SK-N-SH treated with all-trans-retinoic acid at 6 μM for 48 hours (cell line): ENCODE results near the gene DOCK1.

Experiments used
- ATAC-seq: fragments of 200-7000 bp; cut with Tn5 transposase; 3 replicates; pipeline ENCODE4 v1.9.1; 2020; ENCODE audit warnings: mild to moderate bottlenecking, moderate library complexity
- ARNTL ChIP-seq: fragments of 450-650 bp; formaldehyde crosslinking; IDR thresholded peaks from 2 replicates; pipeline ENCODE4 v1.5.0; 2020; ENCODE audit warnings: low read depth, mild to moderate bottlenecking, moderate library complexity, borderline replicate concordance
- BACH2 ChIP-seq: fragments of 250-450 bp; sonication (Bioruptor Pico); IDR thresholded peaks from 2 replicates; pipeline ENCODE4 v1.9.0; 2021; ENCODE audit warnings: mild to moderate bottlenecking, borderline replicate concordance
- CSDC2 ChIP-seq: fragments of 250-450 bp; sonication (Bioruptor Pico); IDR thresholded peaks from 2 replicates; pipeline ENCODE4 v1.5.0; 2020; ENCODE audit warnings: mild to moderate bottlenecking, moderate library complexity
- GLIS3 ChIP-seq: fragments of 250-450 bp; sonication (Bioruptor Pico); IDR thresholded peaks from 2 replicates; pipeline ENCODE4 v1.5.0; 2020; ENCODE audit warnings: mild to moderate bottlenecking, moderate library complexity
- ISL1 ChIP-seq: fragments of 250-450 bp; sonication (Bioruptor Pico); IDR thresholded peaks from 2 replicates; pipeline ENCODE4 v2.1.2; 2022; ENCODE audit warnings: mild to moderate bottlenecking, moderate library complexity
- OSR1 ChIP-seq: fragments of 250-450 bp; sonication (Bioruptor Pico); IDR thresholded peaks from 2 replicates; pipeline ENCODE4 v1.8.0; 2022; ENCODE audit warnings: moderate library complexity, mild to moderate bottlenecking, inconsistent platforms
- PPARA ChIP-seq: fragments of 250-450 bp; sonication (Bioruptor Pico); IDR thresholded peaks from 2 replicates; pipeline ENCODE4 v1.5.0; 2020; ENCODE audit warnings: mild to moderate bottlenecking, borderline replicate concordance
- RARB ChIP-seq: fragments of 250-450 bp; sonication (Bioruptor Pico); IDR thresholded peaks from 2 replicates; pipeline ENCODE4 v1.8.0; 2021; ENCODE audit warnings: mild to moderate bottlenecking, moderate library complexity
- SNAI2 ChIP-seq: fragments of 250-450 bp; sonication (Bioruptor Pico); IDR thresholded peaks from 2 replicates; pipeline ENCODE4 v1.5.0; 2020; ENCODE audit warnings: mild to moderate bottlenecking, moderate library complexity
- TCF4 ChIP-seq: fragments of 250-450 bp; sonication (Bioruptor Pico); IDR thresholded peaks from 2 replicates; pipeline ENCODE4 v1.8.0; 2021; ENCODE audit warnings: mild to moderate bottlenecking, moderate library complexity, borderline replicate concordance
- TOX ChIP-seq: fragments of 250-450 bp; sonication (Bioruptor Pico); IDR thresholded peaks from 2 replicates; pipeline ENCODE4 v1.8.0; 2021; ENCODE audit warnings: mild to moderate bottlenecking, moderate library complexity, borderline replicate concordance
- ZC3H10 ChIP-seq: fragments of 250-450 bp; sonication (Bioruptor Pico); IDR thresholded peaks from 2 replicates; pipeline ENCODE4 v1.5.1; 2021; ENCODE audit warnings: mild to moderate bottlenecking, moderate library complexity
- ZFP3 ChIP-seq: fragments of 250-450 bp; sonication (Bioruptor Pico); IDR thresholded peaks from 2 replicates; pipeline ENCODE4 v1.5.0; 2020; ENCODE audit warnings: mild to moderate bottlenecking, moderate library complexity
- ZFP30 ChIP-seq: fragments of 450-650 bp; formaldehyde crosslinking; IDR thresholded peaks from 2 replicates; pipeline ENCODE4 v1.5.0; 2022; ENCODE audit warnings: mild to moderate bottlenecking, moderate library complexity
- ZNF565 ChIP-seq: fragments of 450-650 bp; formaldehyde crosslinking; conservative IDR thresholded peaks from 2 replicates; pipeline ENCODE4 v1.5.0; 2020; ENCODE audit warnings: low read depth, mild to moderate bottlenecking, moderate library complexity
- ZNF70 ChIP-seq: fragments of 450-650 bp; formaldehyde crosslinking; IDR thresholded peaks from 2 replicates; pipeline ENCODE4 v1.5.0; 2020; ENCODE audit warnings: mild to moderate bottlenecking, moderate library complexity
- ZNF8 ChIP-seq: fragments of 450-650 bp; formaldehyde crosslinking; IDR thresholded peaks from 2 replicates; pipeline ENCODE4 v1.5.0; 2020; ENCODE audit warnings: mild to moderate bottlenecking, moderate library complexity
- TF ChIP-seq, protein P1 (sequence below): fragments of 250-450 bp; sonication (Bioruptor Pico); IDR thresholded peaks from 2 replicates; pipeline ENCODE4 v1.8.0; 2021; ENCODE audit warnings: low read depth, mild to moderate bottlenecking, moderate library complexity, borderline replicate concordance
- TF ChIP-seq, protein P2 (sequence below): fragments of 250-450 bp; sonication (Bioruptor Pico); IDR thresholded peaks from 2 replicates; pipeline ENCODE4 v1.5.1; 2021; ENCODE audit warnings: mild to moderate bottlenecking, moderate library complexity
- TF ChIP-seq, protein P3 (sequence below): fragments of 250-450 bp; sonication (Bioruptor Pico); IDR thresholded peaks from 2 replicates; pipeline ENCODE4 v1.5.0; 2020; ENCODE audit warnings: mild to moderate bottlenecking, moderate library complexity
- TF ChIP-seq, protein P4 (sequence below): fragments of 250-450 bp; sonication (Bioruptor Pico); IDR thresholded peaks from 2 replicates; pipeline ENCODE4 v1.8.0; 2020; ENCODE audit warnings: mild to moderate bottlenecking, moderate library complexity, borderline replicate concordance

DOCK1 gene

DNA sequence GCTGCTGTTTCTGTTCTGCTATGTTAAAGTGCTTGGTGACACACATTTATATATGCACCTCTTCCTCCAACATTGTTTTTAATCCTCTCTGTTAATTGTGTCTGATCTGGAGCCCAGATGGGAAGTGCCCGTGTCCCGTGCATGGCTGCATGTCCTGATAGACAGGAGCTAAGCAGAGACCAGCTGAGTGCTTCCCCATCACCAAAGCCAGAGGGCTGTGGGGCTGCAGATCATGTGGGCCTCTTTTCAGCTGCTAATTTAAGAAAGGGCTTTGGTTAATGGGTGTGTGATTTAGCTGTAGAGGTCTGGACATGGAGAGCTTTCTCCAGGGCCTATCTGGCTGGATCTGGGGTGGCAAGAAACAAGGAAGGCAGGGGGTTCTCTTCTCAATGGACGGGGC, 547.3 kb downstream of the DOCK1 start:
- TF ChIP-seq ZNF565 (CRISPR knock-in tag) (no peak), BACH2 (CRISPR knock-in tag) (no peak), RARB (no peak)
- TF ChIP-seq, protein P1, sequence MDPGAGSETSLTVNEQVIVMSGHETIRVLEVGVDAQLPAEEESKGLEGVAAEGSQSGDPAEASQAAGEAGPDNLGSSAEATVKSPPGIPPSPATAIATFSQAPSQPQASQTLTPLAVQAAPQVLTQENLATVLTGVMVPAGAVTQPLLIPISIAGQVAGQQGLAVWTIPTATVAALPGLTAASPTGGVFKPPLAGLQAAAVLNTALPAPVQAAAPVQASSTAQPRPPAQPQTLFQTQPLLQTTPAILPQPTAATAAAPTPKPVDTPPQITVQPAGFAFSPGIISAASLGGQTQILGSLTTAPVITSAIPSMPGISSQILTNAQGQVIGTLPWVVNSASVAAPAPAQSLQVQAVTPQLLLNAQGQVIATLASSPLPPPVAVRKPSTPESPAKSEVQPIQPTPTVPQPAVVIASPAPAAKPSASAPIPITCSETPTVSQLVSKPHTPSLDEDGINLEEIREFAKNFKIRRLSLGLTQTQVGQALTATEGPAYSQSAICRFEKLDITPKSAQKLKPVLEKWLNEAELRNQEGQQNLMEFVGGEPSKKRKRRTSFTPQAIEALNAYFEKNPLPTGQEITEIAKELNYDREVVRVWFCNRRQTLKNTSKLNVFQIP (CRISPR knock-in tag) = no peak
- TF ChIP-seq, protein P2, sequence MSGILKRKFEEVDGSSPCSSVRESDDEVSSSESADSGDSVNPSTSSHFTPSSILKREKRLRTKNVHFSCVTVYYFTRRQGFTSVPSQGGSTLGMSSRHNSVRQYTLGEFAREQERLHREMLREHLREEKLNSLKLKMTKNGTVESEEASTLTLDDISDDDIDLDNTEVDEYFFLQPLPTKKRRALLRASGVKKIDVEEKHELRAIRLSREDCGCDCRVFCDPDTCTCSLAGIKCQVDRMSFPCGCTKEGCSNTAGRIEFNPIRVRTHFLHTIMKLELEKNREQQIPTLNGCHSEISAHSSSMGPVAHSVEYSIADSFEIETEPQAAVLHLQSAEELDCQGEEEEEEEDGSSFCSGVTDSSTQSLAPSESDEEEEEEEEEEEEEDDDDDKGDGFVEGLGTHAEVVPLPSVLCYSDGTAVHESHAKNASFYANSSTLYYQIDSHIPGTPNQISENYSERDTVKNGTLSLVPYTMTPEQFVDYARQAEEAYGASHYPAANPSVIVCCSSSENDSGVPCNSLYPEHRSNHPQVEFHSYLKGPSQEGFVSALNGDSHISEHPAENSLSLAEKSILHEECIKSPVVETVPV = no peak
- ATAC-seq = no peak

DNA sequence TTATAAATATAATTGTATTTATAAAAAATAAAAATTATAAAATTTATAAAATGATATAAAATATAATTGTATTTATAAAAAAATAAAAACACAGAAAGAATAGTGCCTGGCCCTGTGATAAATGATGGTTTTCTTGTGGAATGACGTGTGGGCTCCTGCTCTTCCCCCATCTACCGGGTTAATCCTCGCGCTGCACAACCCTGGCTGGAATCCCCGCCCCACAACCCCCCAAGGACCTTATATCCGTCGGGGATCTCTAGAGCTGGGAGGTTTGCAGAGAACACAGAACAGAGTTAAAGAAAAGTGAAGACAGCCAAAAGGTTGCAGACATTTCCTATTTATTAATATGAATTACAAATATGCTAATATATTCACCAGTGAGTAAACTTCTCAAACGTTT, 548.5 kb downstream of the DOCK1 start:
- TF ChIP-seq, protein P3, sequence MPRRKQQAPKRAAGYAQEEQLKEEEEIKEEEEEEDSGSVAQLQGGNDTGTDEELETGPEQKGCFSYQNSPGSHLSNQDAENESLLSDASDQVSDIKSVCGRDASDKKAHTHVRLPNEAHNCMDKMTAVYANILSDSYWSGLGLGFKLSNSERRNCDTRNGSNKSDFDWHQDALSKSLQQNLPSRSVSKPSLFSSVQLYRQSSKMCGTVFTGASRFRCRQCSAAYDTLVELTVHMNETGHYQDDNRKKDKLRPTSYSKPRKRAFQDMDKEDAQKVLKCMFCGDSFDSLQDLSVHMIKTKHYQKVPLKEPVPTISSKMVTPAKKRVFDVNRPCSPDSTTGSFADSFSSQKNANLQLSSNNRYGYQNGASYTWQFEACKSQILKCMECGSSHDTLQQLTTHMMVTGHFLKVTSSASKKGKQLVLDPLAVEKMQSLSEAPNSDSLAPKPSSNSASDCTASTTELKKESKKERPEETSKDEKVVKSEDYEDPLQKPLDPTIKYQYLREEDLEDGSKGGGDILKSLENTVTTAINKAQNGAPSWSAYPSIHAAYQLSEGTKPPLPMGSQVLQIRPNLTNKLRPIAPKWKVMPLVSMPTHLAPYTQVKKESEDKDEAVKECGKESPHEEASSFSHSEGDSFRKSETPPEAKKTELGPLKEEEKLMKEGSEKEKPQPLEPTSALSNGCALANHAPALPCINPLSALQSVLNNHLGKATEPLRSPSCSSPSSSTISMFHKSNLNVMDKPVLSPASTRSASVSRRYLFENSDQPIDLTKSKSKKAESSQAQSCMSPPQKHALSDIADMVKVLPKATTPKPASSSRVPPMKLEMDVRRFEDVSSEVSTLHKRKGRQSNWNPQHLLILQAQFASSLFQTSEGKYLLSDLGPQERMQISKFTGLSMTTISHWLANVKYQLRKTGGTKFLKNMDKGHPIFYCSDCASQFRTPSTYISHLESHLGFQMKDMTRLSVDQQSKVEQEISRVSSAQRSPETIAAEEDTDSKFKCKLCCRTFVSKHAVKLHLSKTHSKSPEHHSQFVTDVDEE (CRISPR knock-in tag) = no peak
- TF ChIP-seq CSDC2 (CRISPR knock-in tag) = no peak
- TF ChIP-seq GLIS3 (CRISPR knock-in tag) = no peak
- no peak for TF ChIP-seq PPARA (CRISPR knock-in tag)
- no peak for TF ChIP-seq TCF4 (CRISPR knock-in tag)
- TF ChIP-seq ZNF70 (CRISPR knock-in tag) = no peak
- no peak for TF ChIP-seq ZNF565 (CRISPR knock-in tag)
- no peak for TF ChIP-seq ISL1 (CRISPR knock-in tag)
- TF ChIP-seq ZC3H10 (CRISPR knock-in tag) = no peak
- TF ChIP-seq ZNF8 (CRISPR knock-in tag) = no peak
- no peak for TF ChIP-seq TOX
- TF ChIP-seq, protein P2 = no peak
- TF ChIP-seq, protein P1 (CRISPR knock-in tag) = no peak
- no peak for TF ChIP-seq ZFP3 (CRISPR knock-in tag)
- TF ChIP-seq, protein P4, sequence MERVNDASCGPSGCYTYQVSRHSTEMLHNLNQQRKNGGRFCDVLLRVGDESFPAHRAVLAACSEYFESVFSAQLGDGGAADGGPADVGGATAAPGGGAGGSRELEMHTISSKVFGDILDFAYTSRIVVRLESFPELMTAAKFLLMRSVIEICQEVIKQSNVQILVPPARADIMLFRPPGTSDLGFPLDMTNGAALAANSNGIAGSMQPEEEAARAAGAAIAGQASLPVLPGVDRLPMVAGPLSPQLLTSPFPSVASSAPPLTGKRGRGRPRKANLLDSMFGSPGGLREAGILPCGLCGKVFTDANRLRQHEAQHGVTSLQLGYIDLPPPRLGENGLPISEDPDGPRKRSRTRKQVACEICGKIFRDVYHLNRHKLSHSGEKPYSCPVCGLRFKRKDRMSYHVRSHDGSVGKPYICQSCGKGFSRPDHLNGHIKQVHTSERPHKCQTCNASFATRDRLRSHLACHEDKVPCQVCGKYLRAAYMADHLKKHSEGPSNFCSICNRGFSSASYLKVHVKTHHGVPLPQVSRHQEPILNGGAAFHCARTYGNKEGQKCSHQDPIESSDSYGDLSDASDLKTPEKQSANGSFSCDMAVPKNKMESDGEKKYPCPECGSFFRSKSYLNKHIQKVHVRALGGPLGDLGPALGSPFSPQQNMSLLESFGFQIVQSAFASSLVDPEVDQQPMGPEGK (CRISPR knock-in tag) = no peak
- no peak for TF ChIP-seq OSR1
- TF ChIP-seq RARB = no peak
- no peak for TF ChIP-seq ARNTL (CRISPR knock-in tag)
- TF ChIP-seq SNAI2 (CRISPR knock-in tag) = no peak
- ATAC-seq = no peak

DNA sequence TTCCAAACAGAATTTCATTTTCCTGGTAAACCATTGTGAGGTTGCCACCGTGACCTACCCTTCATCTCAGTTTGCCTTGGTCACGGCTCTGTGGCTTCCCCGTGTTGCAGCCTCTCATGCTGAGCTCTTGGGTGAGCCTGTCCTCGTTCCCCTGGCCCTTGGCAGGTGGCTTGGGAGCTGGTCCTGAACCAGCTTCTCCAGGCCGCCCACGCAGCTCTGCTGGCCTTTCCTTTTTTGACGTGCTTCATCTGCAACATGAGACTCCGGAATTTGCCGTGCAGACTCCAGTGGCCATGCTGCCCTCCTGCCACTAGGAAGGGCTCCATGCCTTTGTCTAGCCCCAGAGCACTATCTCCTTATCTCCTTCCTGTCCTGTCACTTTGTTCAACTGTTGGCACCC, 550.9 kb downstream of the DOCK1 start:
- no peak for ATAC-seq
- TF ChIP-seq, protein P4 (CRISPR knock-in tag) = no peak
- TF ChIP-seq PPARA (CRISPR knock-in tag) (no peak), ZNF565 (CRISPR knock-in tag) (no peak), ZFP30 (CRISPR knock-in tag) (no peak), TOX (no peak), OSR1 (no peak)
